Right atrium auricular region (tissue), 2 donors: ENCODE results near the gene IER2. TPM values are rescaled to one million over a fixed set of nuclear protein-coding genes. Genes with fewer than 3 reads are reported as not detected.
"Not testable (repeated sequence)": the region's sequence is repeated elsewhere in the genome, so short reads cannot be mapped to it uniquely, and the experiment has no call there.

ENCODE experiments used
- DNase-seq: peaks from one replicate; pipeline ENCODE4 v3.0.0-alpha.2; 2019; ENCODE audit warnings: low spot score
- H3K27ac ChIP-seq, 2 donors: fragments of 200-600 bp; sonication (generic); 1 replicate in 1 of 2; 2 replicates in 1 of 2; pipeline ENCODE4 v1.5.1; 2016 to 2019
- H3K27me3 ChIP-seq, 2 donors: fragments of 200-600 bp; sonication (generic); one replicate each; pipeline versions ENCODE4 v1.5.1 to v1.6.0; 2017 to 2019
- H3K36me3 ChIP-seq: fragments of 200-600 bp; sonication (generic); one replicate; pipeline ENCODE4 v1.5.1; 2016
- H3K4me1 ChIP-seq, 2 donors: fragments of 200-600 bp; sonication (generic); one replicate each; pipeline versions ENCODE4 v1.5.1 to v1.6.0; 2017 to 2019
- H3K4me3 ChIP-seq, 2 donors: fragments of 200-600 bp; sonication (generic); 1 replicate in 1 of 2; 2 replicates in 1 of 2; pipeline ENCODE4 v1.5.1; 2017 to 2019; ENCODE audit warnings: mild to moderate bottlenecking in 1 of 2, moderate library complexity in 1 of 2
- H3K9me3 ChIP-seq, 2 donors: fragments of 200-600 bp; sonication (generic); one replicate each; pipeline ENCODE4 v1.5.1; 2019
- CTCF ChIP-seq, 2 donors: fragments of 200-600 bp; sonication (generic); IDR thresholded peaks; one replicate each; pipeline ENCODE4 v1.5.1; 2019; ENCODE audit warnings: antibody characterized with exemption in 2 of 2
- total RNA-seq, 2 donors: library from RNA; depleted of rRNA; stranded (reverse); fragments of >200 nt; gene quantifications; one replicate each; pipeline ENCODE4 v1.1.0, GENCODE V29; 2016

IER2 gene
- total RNA-seq, 2 donors from 2014 or later: 35.4 to 139 TPM

GRCh38 chr19:13163609-13164342 is 13.6 kb downstream of the IER2 start:
- no peak for TF ChIP-seq CTCF (IDR thresholded peaks at IDR 0.05)
- H3K4me3 ChIP-seq: peak overlapping the region in 1 of 2 donors; percentile 47
- DNase-seq: peak; percentile 83
- H3K4me1 ChIP-seq: peaks cover 0 to 56% of the 10 kb centered on the region in 2 donors
- H3K36me3 ChIP-seq: no peaks in the 10 kb centered on the region
- peak overlapping the region; percentile 91 to 93 for H3K27ac ChIP-seq
- no peaks in the 10 kb centered on the region for H3K27me3 ChIP-seq
- H3K9me3 ChIP-seq: no peaks in the 10 kb centered on the region

- TF ChIP-seq CTCF (IDR thresholded peaks at IDR 0.05): no peak
- Histone ChIP-seq H3K4me1 (peaks cover 0 to 56% of the 10 kb centered on the region in 2 donors), H3K4me3 (peak overlapping the region in 1 of 2 donors; percentile 47), H3K27ac (peak overlapping the region; percentile 91 to 93), H3K9me3 (no peaks in the 10 kb centered on the region), H3K27me3 (no peaks in the 10 kb centered on the region), H3K36me3 (no peaks in the 10 kb centered on the region)
- DNase-seq: no peak
Measured at GRCh38 chr19:13164343-13165161, 14.3 kb downstream of the IER2 start.

- peak overlapping the region; percentile 91 to 93 for H3K27ac ChIP-seq
- DNase-seq: no peak
- no peak overlapping the region for H3K4me3 ChIP-seq
- no peaks in the 10 kb centered on the region for H3K9me3 ChIP-seq
- no peaks in the 10 kb centered on the region for H3K36me3 ChIP-seq
- H3K4me1 ChIP-seq: peaks cover 0 to 56% of the 10 kb centered on the region in 2 donors
- H3K27me3 ChIP-seq: no peaks in the 10 kb centered on the region
- no peak for TF ChIP-seq CTCF (IDR thresholded peaks at IDR 0.05)
Measured at GRCh38 chr19:13165162-13165997, 15.2 kb downstream of the IER2 start.

GRCh38 chr19:13166151-13166550 is 15.9 kb downstream of the IER2 start:
- peaks cover 0 to 56% of the 10 kb centered on the region in 2 donors for H3K4me1 ChIP-seq

GRCh38 chr19:13169769-13170168 is 19.6 kb downstream of the IER2 start:
- H3K36me3 ChIP-seq: no peaks in the 10 kb centered on the region
- no peak overlapping the region for H3K4me3 ChIP-seq
- H3K4me1 ChIP-seq: peaks cover 0 to 49% of the 10 kb centered on the region in 2 donors
- H3K27ac ChIP-seq: peak overlapping the region in 1 of 2 donors; percentile 36
- DNase-seq: no peak
- H3K27me3 ChIP-seq: no peaks in the 10 kb centered on the region
- no peak for TF ChIP-seq CTCF (IDR thresholded peaks at IDR 0.05)
- no peaks in the 10 kb centered on the region for H3K9me3 ChIP-seq

More at GRCh38 chr19:13166151-13166550, 15.9 kb downstream of the IER2 start:
- H3K36me3 ChIP-seq, DNase-seq, H3K9me3 ChIP-seq, H3K4me3 ChIP-seq, H3K27me3 ChIP-seq: not testable (repeated sequence)
- H3K27ac ChIP-seq: peak overlapping the region; percentile 85 to 93
